ENCODE measurements around the gene BAG5.

Gene BAG5

GRCh38 chr14:103545915-103546651 lies 16.4 kb downstream of the BAG5 start:
- no peak for DNase-seq

- no peak for DNase-seq
Observed at GRCh38 chr14:103545219-103545914, 17.1 kb downstream of the BAG5 start.

- no peak for DNase-seq
Observed at GRCh38 chr14:103544388-103545218, 17.9 kb downstream of the BAG5 start.

GRCh38 chr14:103543721-103544387 lies 18.6 kb downstream of the BAG5 start:
- no peak for DNase-seq

GRCh38 chr14:103543140-103543539 lies 19.3 kb downstream of the BAG5 start:
- DNase-seq = no peak

GRCh38 chr14:103542605-103543088 lies 19.8 kb downstream of the BAG5 start:
- no peak for DNase-seq

- no peak for DNase-seq
Observed at GRCh38 chr14:103541709-103542604, 20.5 kb downstream of the BAG5 start.

- no peak for DNase-seq
Observed at GRCh38 chr14:103540821-103541708, 21.4 kb downstream of the BAG5 start.

GRCh38 chr14:103539056-103539825 lies 23.2 kb downstream of the BAG5 start:
- DNase-seq = no peak

GRCh38 chr14:103538291-103539055 lies 24.0 kb downstream of the BAG5 start:
- no peak for DNase-seq

GRCh38 chr14:103537175-103537990 lies 25.1 kb downstream of the BAG5 start:
- no peak for DNase-seq

- DNase-seq = no peak
Observed at GRCh38 chr14:103536693-103537092, 25.8 kb downstream of the BAG5 start.

- DNase-seq = no peak
Observed at GRCh38 chr14:103535891-103536565, 26.4 kb downstream of the BAG5 start.

- DNase-seq = no peak
Observed at GRCh38 chr14:103535081-103535890, 27.2 kb downstream of the BAG5 start.

- DNase-seq = no peak
Observed at GRCh38 chr14:103534576-103535061, 27.8 kb downstream of the BAG5 start.

- DNase-seq = no peak
Observed at GRCh38 chr14:103533999-103534575, 28.4 kb downstream of the BAG5 start.

Measured in hematopoietic multipotent progenitor cell treated with erythropoietin and hydrocortisone succinate and interleukin-3 and kit ligand, for 4 days (in vitro differentiated cells).